ENCODE measurements around the gene WFS1.

Gene WFS1

GRCh38 chr4:6280365-6280996 lies 10.8 kb downstream of the WFS1 start:
- no peak for FAIRE-seq

- FAIRE-seq: no peak
These were observed 12.0 kb downstream of the WFS1 start for GRCh38 chr4:6281436-6282313.

DNA sequence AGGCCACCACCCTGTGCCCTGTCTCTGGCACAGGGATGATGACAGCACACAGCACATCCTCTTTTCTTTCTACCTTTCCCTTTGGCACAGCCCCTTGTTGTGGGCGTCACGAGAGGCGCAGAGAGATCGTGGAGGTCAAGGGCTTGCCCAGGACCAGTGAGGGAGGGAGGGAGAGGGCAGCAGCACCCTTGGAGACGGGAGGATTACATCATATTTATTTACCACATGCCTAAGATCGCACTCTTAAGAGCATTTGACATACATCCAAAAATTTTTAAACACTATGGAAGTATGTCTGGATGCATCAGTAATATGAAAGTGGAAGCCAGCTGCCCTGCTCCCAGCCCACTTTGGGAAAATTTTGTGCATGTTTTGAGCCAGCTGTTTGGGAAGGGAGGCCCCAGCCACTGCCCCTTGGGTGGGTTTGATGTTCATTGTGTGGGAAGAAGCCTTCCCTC lies 12.7 kb downstream of the WFS1 start:
- no peak for FAIRE-seq

DNA sequence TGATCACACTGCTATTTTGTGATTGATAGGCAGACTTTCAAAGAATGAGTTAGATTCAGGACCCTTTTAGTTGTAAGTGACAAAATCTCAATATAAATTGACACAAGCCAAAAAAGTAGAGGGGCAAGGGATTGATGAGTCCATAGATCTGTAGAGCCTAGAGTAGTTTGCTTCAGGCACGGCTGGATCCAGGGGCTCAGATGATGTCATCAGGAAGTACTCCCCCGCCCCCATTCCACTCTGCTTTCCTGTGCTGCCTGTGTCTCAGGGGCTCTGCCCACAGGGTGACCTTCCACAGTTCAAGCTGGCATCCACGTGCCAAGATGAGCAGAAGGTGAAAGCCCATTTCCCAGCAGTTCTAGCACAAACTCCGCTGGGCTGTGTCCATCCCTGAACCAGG lies 13.6 kb downstream of the WFS1 start:
- no peak for FAIRE-seq

- no peak for FAIRE-seq
These were observed 17.6 kb downstream of the WFS1 start for GRCh38 chr4:6287017-6287788.

DNA sequence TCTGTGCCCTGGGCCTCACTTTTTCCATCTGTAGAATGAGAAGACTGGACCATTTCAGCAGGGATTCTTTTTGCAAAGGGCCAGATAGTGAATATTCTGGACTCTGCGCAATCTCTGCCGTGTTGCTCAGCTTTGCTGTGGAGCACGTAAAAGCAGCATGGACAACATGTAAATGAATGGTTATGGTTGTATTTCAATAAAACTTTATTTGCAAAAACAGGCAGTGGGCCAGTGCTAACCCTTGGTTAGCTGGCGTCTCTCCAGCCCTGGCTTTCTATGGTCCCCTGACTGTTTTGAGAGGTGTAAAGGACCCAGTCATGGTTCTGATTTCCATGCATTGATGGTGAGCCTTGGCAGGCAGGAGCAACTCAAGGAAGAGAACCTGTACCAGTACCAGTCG lies 18.7 kb downstream of the WFS1 start:
- no peak for FAIRE-seq

DNA sequence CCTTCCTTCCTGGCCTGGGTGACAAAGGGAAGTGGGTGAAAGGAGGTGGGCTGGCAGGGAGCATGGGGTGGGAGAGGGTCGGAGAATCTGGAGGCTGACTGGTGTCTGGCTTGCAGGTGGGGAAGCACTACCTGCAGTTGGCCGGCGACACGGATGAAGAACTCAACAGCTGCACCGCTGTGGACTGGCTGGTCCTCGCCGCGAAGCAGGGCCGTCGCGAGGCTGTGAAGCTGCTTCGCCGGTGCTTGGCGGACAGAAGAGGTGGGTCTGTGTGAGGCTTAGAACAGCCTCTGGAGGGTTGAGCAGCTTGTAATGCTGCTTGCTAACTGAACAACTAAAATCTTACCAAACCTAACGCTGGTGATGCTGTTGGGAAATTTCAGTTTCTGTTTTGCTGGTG lies 19.2 kb downstream of the WFS1 start:
- no peak for FAIRE-seq

DNA sequence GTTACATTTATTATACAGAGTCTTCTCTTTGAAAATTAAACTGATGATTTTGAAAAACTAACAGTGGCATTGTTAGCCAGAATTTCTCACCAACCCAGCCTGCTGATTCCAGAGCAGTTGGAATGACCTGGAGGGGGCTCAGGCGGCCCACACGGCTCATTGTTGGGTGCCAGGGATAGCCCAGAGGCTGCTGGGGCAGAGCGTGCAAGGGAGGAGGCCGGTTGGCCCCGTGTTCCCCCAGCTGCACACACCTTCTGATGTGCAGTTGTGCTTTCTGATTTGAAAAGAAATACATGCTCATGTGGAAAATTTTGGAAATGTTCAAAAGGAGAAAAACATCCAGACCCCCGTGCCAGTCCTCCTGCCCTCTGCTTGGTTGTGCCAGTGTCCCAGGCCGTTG lies 20.6 kb downstream of the WFS1 start:
- FAIRE-seq: no peak

DNA sequence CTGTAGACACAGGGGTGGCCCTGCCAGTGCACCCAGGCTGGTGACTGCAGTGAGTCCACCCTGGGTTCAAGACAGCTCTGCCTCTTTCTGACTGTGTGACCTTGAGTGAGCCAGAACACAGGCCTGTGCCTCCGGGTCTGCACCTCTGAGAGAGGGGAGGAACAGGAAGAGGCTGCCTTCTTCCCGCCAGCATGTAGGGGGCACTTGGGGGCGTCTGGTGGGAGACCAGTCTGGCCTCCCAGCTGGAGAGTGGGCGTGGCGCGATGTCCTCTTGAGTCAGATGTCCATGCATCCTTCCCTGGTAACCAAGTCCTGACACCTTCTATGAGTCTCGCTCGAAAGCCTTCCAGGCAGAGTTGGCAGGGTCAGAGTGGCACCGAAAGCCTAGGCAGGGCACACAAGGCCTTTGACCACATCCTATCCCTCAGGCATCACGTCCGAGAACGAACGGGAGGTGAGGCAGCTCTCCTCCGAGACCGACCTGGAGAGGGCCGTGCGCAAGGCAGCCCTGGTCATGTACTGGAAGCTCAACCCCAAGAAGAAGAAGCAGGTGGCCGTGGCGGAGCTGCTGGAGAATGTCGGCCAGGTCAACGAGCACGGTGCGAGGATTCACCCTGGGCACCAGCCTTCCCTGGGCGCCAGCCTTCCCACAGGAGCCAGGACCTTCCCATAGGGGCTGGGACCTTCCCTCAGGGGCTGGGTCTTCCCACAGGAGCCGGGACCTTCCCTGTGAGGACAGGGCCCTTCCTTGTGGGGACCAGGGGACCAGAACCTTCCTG lies 21.3 kb downstream of the WFS1 start:
- FAIRE-seq: no peak

DNA sequence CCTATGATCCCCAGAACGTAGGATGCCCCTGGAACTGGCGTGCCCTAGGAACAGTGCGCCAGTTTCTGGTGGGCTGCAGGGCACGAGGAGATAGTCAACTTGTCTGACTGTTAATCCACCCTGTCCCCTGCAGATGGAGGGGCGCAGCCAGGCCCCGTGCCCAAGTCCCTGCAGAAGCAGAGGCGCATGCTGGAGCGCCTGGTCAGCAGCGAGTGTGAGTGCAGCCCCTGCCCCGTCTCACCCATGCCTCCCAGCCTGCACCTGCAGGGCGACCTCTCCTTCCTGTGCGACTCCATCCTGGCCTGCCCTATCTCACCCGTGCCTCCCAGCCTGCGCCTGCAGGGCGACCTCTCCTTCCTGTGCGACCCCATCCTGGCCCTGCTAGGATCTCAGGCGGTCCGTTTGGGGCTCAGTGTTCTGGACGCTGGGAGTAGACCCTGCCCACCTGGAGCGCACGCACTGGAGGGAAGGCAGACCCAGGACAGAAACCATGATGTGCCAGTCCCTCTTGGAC lies 22.2 kb downstream of the WFS1 start:
- FAIRE-seq: no peak

GRCh38 chr4:6292376-6293096 lies 22.9 kb downstream of the WFS1 start:
- no peak for FAIRE-seq

DNA sequence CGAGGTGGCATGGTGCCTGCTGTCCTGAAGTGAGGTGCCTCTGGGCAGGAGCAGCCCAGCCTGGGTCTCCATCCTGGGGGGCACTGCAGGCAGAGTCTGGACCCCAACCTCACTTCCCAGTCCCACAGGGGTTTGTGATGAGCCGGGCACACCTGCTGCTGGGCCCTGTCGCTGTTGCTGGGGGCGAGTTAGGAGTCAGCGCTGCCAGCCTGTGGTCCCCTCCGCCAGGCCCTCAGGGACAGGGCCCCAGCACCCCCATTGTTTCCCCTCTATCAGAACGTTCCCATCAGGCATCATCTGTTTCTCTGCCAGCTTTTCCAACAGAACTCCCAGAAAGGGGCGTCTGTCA lies 23.4 kb downstream of the WFS1 start:
- no peak for FAIRE-seq

DNA sequence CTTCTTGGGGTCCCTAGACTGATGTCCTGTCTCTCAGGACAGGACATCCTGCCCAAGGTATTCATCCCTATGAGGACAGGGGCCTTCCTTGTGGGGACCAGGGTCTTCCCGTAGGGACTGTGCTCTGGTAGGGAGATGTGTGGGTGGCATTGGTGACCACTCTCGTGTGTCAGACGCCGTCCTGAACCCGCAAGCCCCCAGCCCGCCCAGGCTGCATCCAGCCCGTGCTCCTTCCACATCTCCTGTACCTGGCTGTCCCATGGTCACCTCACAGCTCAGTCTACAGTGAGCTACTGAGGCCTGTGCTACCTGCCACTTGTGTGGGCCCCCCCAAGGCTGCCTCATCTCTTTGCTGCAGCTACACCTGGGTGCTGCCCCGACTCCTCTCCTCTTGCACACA lies 24.0 kb downstream of the WFS1 start:
- no peak for FAIRE-seq

- FAIRE-seq: no peak
These were observed 25.2 kb downstream of the WFS1 start for GRCh38 chr4:6294705-6295421.

DNA sequence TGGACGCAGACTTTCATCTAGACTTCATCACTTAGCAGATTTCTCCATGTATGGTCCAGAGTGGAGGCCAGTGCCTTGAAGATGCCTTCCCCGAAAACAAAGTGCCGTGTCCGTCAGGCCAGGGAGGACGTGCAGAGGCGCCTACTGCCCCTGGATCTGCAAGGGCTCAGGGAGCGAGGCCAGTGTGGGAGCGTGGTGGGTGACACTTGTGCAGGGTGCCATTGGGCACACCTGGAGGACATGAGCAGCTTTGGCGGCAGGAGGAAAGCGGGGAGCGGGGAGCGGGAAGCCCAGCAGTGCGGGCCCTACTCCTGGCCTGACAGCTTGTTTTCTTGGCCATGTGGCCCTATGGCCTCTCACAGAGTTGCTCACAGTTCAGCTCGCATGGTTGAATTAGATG lies 25.8 kb downstream of the WFS1 start:
- no peak for FAIRE-seq

GRCh38 chr4:6296026-6296425 lies 26.4 kb downstream of the WFS1 start:
- FAIRE-seq: no peak

DNA sequence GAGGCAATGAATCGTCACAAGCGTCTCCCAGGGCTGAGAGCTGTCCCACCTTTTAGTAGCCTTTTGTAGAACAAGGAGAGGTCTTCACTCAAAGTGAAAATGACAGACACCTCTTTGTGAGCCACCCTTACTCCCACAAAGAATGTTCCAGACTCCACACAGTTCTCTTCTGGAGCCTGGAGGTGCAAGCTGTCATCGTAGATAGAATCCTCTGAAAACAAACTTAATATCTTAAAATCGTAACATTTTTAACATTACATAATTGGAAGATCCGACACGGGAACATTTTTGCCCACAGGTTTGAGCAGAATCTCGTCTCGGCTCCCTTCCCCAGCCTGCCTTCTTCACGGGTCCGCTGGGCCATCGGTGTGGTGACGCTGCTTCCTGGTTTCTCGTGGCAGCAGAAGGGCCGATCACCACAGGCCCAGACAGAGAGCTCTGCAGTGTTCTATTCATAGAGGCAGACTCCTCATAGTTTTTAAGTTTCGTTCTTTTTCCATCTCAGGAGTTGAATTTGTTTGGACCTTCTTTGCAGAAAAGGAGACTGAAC lies 27.7 kb downstream of the WFS1 start:
- no peak for FAIRE-seq

GRCh38 chr4:6298035-6298434 lies 28.4 kb downstream of the WFS1 start:
- peak; percentile 5 for FAIRE-seq

GRCh38 chr4:6298852-6299251 lies 29.2 kb downstream of the WFS1 start:
- FAIRE-seq: no peak

- no peak for FAIRE-seq
These were observed 30.2 kb downstream of the WFS1 start for GRCh38 chr4:6299875-6300274.

- no peak for FAIRE-seq
These were observed 30.7 kb downstream of the WFS1 start for GRCh38 chr4:6300359-6300758.
